Activated CD8-positive, alpha-beta memory T cell treated with anti-CD3 and anti-CD28 coated beads for 24 hours (primary cell): ENCODE measurements around the gene NEUROG1.

Source experiments
- DNase-seq: peaks from one replicate; pipeline ENCODE4 v3.0.0-alpha.2; 2020

The NEUROG1 gene

DNA sequence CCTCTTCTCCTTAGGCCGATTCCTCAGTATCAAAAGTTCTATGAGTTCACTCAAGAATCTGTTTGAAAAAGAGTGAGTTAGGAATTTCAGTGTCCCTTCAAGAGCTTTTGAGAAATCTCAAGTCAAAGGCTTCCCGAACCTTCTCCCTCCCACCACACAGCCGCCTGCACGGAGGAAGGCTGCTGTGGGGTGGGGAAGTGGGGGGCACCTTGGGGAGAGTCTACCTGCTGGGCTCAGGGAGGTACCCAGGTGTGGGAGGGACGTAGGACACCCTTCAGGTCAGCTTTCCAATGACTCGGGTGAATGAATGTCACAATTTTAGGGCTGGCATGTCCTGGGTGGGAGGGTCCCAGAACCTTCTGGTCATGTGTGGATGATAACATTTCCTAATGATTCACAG, 25.5 kb upstream of the NEUROG1 start:
- no peak for DNase-seq

GRCh38 chr5:135560858-135561257, 25.1 kb upstream of the NEUROG1 start:
- DNase-seq, result peak; percentile 81

DNA sequence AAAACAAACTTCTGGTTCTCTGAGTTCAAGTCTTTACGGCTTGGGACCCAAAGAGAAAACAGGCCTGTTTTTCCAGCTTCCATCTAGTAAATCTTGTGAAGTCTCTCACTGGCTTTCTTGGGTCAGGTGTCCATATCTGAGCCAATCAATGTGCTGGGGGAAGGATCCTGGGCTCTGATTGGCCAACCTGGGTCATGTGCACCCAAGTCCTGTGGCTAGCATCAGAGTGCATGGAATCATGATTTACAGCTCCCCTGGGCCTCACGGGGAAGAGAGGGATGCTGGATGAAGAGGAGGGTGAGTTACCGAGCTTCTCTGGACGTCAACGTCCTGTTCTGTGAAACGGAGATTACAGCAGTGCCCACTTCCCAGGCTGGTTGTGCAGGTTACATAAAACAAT, 23.6 kb upstream of the NEUROG1 start:
- no peak for DNase-seq

GRCh38 chr5:135557076-135557838, 21.5 kb upstream of the NEUROG1 start:
- no peak for DNase-seq

GRCh38 chr5:135556620-135557019, 20.9 kb upstream of the NEUROG1 start:
- DNase-seq, result no peak

DNA sequence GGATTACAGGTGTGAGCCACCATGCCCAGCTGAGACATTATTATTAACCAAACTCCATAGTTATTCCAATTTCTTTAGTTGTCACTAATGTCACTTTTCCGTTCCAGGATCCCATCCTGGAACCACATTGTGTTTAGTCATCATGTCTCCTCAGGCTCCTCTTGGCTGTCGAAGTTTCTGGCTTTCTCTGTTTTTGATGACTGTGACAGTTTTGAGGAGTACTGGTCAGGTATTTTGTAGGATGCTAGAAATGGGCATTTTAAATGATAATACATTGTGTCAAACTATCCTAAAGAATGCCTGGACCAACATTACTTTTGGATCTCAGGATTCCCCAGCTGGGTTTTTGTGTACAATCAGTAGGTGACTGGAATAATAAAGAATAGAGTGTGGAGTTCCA, 19.8 kb upstream of the NEUROG1 start:
- DNase-seq, result no peak

GRCh38 chr5:135553688-135554462, 18.1 kb upstream of the NEUROG1 start:
- DNase-seq, result no peak

GRCh38 chr5:135551593-135552447, 16.1 kb upstream of the NEUROG1 start:
- peak; percentile 71 for DNase-seq

GRCh38 chr5:135549413-135549812, 13.6 kb upstream of the NEUROG1 start:
- no peak for DNase-seq

GRCh38 chr5:135547590-135548254, 12.0 kb upstream of the NEUROG1 start:
- DNase-seq, result no peak

GRCh38 chr5:135546912-135547311, 11.1 kb upstream of the NEUROG1 start:
- DNase-seq, result no peak

DNA sequence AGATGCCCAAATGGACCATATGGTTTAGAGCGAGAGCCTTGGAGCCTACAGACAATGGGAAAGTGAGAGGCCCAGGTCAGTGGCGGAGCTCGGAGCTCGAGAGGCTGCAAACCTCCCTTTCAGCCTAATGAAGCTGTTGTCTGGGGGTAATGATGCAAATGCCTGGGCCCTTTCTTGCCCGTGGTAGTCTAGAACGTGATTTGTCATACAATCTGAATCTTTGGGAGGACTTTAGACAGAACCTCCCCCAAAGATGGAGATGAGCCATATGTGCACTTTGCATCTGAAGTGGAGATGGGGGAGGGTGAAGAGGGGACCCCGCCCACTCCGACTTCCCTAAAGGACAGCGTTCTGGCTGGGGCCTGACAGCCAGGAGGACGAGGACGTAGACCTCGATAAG, 10.3 kb upstream of the NEUROG1 start:
- DNase-seq, result no peak

DNA sequence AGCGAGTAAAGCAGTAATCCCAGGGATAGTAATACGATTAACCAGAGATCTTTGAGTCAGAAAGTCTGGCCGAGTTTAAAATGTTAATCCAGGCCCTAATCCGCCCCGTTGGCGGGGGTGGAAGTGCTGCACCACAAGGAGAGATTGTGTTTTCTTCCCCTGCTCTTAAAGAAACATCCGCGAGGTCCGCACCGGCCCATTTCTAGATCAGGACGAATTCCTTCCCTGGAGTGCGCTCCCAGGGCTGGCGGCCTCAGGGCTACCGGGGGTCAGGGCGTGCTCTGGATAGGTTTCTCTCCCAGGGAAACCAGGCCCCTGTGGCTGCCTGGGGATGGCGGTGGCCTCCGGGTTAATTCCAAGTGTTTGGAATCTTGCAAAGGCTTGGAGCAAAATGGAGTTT, 9.3 kb upstream of the NEUROG1 start:
- no peak for DNase-seq

DNA sequence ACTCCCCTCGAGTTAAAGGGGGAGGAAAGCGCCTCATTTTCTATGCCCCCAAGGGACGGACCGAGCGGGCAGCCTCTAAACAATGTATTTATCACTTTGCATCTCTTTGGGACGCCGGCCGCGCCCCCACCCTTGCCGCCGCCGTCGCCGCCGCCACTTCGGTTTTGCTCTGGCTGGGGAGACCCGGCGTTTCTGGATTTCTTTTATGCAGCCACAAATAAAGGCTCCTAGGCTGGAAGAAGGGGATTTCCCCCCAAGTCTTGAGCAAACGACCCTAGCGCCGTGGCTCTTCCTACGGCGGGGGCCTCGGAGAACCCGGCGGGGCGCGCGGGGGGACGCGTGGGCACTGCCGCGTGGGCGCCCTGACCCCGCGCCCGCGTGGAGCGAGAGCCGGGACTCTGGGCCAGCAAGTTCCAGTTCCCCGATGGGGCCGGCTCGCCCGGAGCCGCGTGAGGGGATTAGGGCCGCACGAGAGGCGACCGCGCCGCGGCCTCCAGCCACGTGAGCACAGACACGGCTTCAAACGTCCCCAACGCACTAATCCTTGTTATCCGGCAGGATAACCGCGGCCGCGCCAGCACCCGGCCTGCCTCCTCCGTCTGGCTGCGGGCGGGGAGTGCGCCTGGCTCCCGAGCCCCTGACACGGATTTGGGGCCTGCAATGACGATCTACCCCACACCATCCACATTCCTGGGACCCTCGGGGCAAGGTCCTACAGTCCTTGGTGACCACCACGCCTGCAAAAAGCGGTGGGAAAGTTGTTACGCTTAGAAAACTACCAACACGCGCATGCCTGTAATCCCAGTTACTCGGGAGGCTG, 7.9 kb upstream of the NEUROG1 start:
- DNase-seq, result no peak

GRCh38 chr5:135543001-135543484, 7.3 kb upstream of the NEUROG1 start:
- DNase-seq, result no peak

- DNase-seq, result peak; percentile 48
These were observed 6.2 kb upstream of the NEUROG1 start for GRCh38 chr5:135541807-135542502.

GRCh38 chr5:135539430-135540005, 3.8 kb upstream of the NEUROG1 start:
- DNase-seq, result no peak

DNA sequence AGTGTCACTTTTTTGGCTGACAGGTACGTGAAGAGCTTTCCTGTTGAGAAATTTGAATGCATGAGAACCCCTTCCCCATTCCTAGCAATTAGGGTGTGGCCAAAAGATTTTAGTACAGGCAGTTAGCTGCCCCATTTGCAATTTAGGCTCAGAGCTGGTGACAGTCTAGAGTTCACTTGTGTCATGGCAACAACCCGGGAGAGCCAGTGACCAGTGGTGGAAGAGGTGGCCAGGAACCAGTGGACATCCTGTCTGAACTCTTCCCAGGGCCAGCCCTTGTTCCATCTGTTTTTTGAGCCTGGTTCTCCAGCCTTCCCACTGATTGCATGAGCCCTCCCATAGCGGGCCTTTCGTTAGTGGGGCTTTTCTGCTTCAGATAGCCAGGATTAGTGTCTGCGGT, 2.5 kb upstream of the NEUROG1 start:
- peak; percentile 38 for DNase-seq

DNA sequence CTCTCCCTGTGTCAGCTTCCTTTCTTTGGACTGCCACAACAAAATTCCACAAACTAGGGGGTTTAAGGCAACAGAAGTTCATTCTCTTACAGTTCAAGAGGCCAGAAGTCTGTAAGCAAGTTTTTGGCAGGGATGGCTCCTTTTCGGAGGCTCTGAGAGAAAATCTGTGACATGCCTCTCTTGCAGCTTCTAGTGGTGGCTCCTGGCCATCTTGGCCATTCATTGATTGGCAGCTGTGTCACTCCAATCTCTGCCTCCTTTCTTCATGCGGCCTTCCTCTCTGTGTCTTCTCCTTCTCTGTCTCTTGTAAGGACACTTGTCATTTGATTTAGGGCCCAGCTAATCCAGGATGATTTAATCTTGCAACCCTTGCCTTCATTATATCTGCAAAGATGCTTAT, 2.0 kb upstream of the NEUROG1 start:
- DNase-seq, result peak; percentile 19

DNA sequence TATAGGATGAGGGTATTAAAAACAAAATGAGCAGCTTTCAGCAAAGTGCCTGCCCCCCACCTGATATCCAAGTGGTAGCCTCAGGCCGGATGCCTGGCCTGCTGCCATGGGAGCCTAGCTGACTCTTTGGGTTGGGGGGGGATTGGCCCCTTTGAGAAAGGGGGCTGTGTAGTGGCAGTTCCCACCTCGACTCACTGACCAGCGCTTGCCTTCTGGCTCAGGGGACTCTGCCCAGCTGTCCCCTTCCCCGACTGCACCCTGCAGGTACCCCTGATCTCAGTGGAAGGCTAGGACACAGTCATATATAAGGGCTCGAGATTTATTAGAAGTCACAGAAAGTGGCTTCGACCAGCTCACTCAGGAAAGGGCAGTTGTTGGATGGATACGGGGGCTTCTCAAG, 1.5 kb upstream of the NEUROG1 start:
- peak; percentile 48 for DNase-seq

DNA sequence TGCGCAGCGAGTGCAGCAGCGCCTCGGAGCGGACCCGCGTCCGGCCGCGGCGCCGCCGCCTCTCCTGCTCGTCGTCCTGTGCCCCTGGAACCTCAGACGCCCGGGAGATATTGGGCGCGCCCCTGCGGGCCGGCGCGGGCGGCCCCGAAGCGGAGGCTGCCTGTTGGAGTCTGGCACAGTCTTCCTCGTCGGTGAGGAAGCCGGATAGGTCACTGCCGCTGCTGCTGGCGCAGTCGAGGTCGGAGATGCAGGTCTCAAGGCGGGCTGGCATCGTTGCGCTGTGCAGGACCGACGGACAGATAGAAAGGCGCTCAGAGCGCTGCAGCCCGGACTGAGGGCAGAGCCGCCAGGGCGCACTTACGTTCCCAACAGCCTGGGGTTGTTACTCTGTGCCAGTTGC, 344 bp downstream of the NEUROG1 start:
- peak; percentile 55 for DNase-seq
